ENCODE measurements around the gene PDE6C.

PDE6C gene

GRCh38 chr10:93612311-93612710 lies at the start of gene PDE6C:
Gene PDE6C, plus strand, starts transcription at chr10:93612537. Its CDS starts 189 bp downstream, at chr10:93612726.
- DNase-seq: no peak

- no peak for DNase-seq
These were observed 46.9 kb upstream of the PDE6C start for GRCh38 chr10:93565446-93565845.

DNA sequence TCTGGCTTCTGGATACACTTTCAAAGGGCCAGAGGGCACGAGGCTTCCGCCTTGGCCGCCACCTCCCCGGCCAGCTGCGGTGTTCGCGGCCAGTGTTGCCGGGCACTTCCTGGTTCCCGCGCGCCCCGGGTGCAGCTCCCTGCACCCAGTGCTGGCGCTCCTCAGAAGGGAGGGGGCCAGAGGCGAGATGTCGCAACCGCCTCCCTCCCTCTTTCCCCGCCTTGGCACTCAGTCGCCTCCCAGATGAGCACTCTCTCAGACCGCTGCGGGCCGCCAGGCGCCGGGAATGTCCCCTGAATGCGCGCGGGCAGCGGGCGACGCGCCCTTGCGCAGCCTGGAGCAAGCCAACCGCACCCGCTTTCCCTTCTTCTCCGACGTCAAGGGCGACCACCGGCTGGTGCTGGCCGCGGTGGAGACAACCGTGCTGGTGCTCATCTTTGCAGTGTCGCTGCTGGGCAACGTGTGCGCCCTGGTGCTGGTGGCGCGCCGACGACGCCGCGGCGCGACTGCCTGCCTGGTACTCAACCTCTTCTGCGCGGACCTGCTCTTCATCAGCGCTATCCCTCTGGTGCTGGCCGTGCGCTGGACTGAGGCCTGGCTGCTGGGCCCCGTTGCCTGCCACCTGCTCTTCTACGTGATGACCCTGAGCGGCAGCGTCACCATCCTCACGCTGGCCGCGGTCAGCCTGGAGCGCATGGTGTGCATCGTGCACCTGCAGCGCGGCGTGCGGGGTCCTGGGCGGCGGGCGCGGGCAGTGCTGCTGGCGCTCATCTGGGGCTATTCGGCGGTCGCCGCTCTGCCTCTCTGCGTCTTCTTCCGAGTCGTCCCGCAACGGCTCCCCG lies 45.7 kb upstream of the PDE6C start, which contains the start of gene FFAR4:
TSS of gene FFAR4 (plus strand) at position 231 of the 842 bp plus-strand sequence. CDS start at position 287, 56 bp downstream.
- no peak for DNase-seq

DNA sequence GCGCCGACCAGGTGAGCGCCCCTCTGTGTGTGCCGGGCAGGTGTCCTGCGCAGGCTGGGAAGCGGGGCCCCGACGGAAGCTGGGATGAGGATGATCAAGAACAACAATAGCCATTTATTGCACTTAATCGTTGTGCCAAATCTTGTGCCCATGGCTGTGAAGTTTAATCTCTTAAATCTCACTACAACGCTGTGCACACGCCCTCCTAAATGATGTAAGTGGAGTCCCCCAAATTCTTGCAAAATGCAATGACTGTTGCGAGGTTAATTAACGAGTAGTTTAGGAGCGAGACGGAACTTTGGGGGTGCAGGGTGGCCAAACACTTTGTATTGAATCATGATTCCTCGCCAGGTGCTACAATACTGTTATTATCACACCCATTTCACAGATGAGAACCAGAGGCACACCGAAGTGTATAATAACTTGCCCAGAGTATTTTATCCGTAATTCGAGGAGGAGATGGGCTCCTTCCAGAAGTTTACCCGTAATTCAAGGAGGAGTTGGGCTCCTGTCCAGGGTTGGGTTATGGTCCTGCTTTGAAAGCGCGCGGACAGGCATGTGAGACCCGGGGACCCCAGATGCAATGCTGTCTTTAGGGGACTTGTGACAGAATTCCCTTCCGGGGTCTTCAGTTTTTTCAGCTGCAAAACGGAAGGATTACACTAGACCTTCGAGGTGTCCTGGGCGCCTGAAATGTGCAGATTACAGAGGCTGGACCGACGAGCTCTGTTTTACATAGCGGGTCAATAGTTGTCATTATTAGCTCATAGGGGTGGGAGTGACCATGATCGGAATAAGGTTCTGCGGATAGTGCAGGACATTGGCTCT lies 44.8 kb upstream of the PDE6C start:
- no peak for DNase-seq

DNA sequence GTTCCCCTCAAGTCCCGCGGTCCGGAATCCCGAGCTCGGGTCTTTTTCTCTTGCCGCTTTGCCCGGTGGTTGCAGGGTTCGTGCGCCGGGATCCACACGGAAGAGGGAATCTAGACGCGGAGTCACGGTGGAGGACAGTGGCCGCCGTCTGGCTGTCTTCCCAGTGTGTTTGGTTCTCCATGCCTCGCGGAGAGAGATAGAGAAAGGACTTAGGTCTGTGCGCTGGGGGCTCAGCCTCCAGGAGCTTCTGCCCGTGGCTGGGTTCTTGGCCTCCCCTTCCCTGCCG lies 44.3 kb upstream of the PDE6C start:
- DNase-seq: no peak

GRCh38 chr10:93570383-93570782 lies 42.0 kb upstream of the PDE6C start:
- DNase-seq: no peak

DNA sequence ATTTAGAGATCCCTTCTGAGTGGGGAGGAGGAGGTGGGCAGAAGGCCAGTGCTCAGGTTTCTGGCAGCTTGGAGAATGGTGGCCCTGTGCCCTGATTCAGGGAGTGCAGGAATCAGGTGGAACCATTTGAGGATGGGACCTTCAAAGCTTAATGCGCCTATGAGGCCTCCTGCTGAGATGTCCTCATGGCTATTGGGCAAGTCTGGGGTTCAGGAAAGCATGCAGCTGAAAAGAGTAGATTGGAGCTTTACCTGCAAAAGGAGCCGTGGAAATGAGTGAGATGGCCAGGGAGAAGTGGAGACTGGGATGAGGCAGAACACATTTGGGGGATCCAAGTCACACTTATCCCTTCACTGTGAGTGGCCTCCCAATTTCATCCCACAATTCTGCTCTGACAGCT lies 39.7 kb upstream of the PDE6C start:
- no peak for DNase-seq

DNA sequence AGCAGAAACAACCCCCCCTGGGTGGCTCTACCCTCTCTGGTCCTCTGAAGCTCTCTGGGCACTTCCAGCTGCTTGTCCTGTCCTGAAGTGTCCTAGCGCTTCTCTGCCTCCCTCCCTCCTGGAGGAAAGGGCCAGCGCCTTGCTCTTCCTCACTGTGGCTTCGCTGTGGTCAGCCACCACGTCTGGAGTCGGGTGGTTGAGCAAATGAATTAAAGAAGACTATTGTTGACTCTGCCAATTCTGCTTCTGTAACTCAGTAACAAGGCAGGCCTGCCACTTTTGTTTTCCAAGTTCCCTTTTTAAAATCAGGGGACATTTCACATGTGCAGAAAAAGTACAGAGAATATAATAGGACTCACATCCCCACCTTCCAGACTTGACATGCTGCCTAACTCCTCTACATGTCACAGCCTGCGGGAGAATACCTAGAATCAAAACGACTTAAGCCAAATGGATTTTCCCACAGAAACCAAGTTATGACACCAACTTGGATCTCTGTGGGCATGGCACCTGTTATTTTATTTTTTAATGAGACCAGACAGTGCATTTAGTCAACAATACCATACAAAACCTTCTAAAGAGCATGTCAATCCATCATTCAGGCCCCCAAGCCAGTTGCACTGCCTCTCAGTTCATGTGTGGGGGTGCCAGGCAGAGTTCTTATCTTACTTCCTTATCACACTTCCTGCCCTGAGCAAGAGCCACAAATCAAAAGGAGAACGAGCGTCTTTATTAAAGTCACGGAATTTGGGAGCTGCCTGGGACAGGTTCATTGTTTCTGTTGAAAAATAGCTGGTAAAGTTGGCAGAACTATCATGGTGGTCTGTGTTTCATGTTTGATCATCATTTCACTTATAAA lies 39.1 kb upstream of the PDE6C start:
- no peak for DNase-seq

DNA sequence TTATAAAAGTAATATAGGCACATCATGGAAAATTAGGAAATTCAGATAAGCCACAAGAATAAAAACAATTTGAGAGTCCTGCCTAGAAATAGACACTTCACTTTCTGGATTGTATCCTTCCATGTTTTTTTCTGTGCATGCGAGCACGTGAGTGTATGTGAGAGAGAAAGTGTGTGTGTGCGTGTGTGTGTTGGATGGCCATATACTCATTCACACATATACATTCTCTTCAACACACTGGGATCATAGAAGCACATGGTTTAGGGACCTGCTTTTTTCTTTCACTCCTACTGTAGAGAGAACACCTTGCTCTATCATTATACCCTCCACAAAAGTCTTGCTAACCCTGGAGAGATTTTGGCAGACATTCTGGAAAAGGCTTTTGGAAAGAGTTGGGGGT lies 38.4 kb upstream of the PDE6C start:
- no peak for DNase-seq

- DNase-seq: no peak
These were observed 35.4 kb upstream of the PDE6C start for GRCh38 chr10:93576888-93577287.

DNA sequence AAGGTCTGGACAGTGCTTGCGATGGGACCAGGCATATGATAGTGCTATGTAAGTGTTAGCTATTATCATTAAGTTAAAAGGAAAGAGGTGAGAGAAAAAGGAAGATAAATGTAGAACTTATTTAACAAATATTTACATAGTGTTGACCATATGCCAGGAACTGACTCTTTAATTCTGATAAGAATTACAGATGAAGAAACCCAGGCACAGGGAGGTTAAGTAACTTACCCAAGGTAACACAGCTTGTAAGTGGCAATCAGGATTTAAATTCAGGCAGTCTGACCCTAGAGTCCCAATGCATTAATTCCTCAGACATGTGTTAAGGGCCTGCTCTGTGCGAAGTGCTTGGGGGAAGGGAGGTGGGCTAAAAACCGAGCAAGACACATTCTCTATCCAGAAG lies 34.8 kb upstream of the PDE6C start:
- DNase-seq: no peak

DNA sequence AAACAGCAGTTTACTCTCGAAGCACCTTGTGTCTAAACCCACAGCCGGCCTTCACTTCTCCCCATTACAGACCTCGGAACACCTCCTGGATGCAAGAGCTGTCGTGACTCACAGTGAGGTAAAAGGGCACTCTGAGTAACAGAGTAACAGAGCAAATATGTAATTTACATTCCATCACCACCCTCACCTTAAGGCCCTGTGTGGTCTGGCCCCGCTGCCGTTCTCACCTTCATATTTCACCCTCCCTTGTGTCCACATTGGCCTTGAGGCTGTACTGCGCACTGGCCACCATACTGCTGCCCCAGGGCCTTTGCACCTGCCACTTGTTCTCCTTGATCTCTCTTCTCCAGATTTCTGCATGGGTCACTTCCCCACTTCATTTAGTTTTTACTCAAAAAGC lies 33.2 kb upstream of the PDE6C start:
- no peak for DNase-seq

DNA sequence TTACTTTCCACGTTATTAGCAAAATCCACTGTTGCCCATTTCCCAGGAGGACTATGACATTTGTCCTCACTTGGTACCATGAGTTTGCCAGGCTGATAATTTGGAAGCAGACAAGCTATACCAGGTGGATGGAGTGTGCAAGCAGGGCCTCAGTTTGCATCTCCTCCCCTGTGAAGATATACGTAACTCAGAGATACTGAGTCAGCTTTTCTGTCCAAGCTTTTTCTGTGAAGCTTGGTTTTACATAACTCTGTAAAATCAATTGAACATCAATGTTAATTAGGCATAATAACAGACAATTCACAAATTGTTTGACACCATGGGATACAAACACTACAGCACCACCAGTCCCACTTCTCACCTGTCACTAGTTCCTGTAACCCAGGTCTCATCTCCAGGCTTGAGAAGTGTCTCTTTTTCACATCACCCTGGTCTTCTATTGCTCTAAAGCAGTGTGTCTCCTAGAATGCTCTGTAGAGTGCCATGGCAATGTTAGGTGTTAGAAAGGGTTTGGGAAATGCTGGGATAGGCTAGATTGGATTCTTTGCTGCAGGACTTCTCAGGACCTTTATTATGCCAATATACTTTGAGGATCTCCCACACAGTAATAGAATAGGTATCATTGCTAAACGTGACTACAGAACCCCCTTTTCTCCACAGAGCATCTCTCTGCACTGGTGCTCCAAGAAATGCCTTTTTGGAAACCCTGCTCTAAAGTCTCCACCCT lies 32.2 kb upstream of the PDE6C start:
- no peak for DNase-seq

- DNase-seq: no peak
These were observed 31.5 kb upstream of the PDE6C start for GRCh38 chr10:93580828-93581227.

- no peak for DNase-seq
These were observed 27.9 kb upstream of the PDE6C start for GRCh38 chr10:93584445-93584844.

DNA sequence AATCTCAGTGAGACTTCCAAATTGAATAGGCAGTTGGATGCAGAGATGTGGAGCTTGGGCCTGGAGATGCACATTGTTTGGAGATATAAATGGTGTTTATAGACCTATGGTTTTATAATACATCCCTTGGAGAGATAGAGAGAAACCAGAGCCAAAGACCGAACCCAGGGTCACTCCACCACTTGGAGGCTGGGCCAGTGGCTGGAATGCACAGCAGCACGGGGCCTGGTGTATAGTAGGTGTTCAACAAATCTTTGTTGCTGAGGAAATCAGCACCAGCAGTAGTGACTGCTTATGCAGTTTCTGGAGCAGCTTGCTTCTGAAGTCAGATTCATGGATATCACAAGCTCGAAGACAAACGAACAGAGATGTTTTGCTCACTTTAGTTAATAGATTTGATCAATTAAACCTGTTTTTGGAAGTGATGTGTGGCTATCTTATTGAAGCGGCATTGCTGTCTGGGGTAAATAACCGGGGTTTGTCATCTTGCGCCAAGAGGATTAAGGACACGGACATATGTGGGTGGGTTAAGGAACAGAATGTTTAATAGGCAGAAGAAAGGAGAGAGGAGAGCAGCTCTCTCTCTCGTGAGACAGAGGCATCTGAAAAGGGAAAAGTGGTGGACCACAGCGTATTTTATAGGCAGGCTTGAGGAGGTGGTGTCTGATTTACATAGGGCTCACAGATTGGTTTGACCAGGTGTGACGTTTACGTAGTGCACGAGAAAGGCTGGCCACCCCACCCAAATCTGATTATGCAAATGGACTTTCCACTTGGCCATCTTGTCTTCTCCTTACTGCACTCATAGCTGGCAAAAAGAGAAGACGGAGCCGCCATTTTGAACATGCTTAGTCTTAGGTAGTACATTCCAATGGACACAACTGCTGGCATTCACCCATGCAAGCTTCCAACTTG lies 22.4 kb upstream of the PDE6C start:
- DNase-seq: no peak

DNA sequence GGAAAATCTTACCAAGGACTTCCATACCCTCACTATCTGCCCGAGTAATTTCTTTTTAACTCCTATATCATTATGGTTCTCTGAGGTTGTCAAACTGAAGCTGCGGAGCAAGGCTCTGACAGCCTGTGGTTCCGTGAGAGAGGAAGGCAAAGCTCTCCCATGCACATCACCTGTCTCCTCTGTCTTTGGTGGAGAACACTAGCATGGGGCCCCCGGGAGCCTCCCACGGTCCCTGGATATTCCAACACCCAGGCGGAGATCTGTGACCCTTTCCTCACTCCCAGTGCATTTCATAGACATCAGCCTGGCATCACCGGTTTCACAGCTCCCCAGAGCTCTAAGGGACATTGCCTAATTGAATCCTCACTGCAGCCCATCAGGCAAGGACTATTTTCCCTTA lies 21.7 kb upstream of the PDE6C start:
- DNase-seq: no peak

- no peak for DNase-seq
These were observed 21.1 kb upstream of the PDE6C start for GRCh38 chr10:93591065-93591808.

DNA sequence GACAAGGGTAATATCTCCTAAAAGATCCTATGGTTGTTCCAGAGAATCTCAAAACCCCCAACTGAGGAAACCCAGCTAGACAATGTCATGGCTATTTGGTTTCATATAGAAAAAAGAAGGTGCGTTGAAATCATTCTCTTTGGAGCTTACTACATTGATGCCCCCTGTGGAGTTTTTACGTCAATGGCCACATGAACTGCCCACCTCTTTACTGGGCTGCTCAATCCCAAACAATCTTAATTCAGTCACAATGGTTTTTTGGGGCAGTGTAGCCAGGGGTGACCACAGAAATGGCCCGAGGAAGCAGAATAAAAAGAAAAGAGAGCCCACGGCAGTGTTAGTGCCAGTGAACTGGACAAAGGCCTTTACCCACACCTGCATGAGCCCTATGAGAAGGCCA lies 19.1 kb upstream of the PDE6C start:
- DNase-seq: no peak

DNA sequence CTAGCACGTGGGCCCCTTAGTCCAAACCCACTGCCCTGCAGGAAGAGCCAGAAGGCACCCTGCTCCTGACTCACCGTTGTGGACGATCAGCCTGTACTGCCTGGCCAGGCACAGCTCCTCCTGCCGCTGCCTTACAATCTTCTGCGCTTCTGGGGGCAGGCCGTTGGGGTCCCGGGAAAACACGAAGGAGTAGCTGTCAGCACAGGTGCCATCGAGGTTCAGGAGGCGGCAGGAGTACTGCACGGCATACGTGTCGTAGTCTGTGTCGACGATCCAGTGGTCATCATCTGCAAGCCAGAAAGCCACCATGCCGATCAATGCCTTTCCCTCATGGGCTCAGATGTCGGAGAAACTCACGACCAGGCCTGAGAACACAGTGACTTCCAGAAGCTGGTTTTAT lies 18.6 kb upstream of the PDE6C start:
- no peak for DNase-seq

GRCh38 chr10:93594518-93594917 lies 17.8 kb upstream of the PDE6C start:
- DNase-seq: no peak

Measured in CD4-positive, alpha-beta T cell treated with Interleukin-17A for 1 hour (primary cell).